Endothelial cell of umbilical vein (primary cell): ENCODE results near the gene GSG1L. TPM values are rescaled to one million over a fixed set of nuclear protein-coding genes. Genes with fewer than 3 reads are reported as not detected.

Source experiments
- BruUV-seq: library from RNA; stranded (reverse); fragments of 400-500 nt; replicated peaks from 2 replicates; lab custom pipeline; 2021; lab: Mats Ljungman, UMichigan
- CTCF ChIA-PET: fragments of 300-600, 350-600 bp; sonication (Branson Sonifier 250); formaldehyde crosslinking; loops from one replicate; lab custom pipeline; 2021; ENCODE audit warnings: antibody characterized with exemption, inconsistent platforms; lab: Charles Lee
- POLR2A ChIA-PET: fragments of 300-600, 350-600 bp; sonication (Branson Sonifier 250); formaldehyde crosslinking; loops from one replicate; lab custom pipeline; 2021; ENCODE audit warnings: antibody characterized with exemption, inconsistent platforms; lab: Charles Lee
- DNase-seq: peaks from one replicate; pipeline ENCODE4 v3.0.0-alpha.2; 2011; ENCODE audit warnings: low read depth, low spot score
- FAIRE-seq: peaks from 2 replicates; lab custom pipeline; 2011; peaks lifted over from hg19 to GRCh38; lab: Jason Lieb, UNC
- H2AFZ ChIP-seq: 2 replicates; pipeline ENCODE4 v1.6.0; 2012; ENCODE audit warnings: low read depth, low read length, control low read depth, inconsistent platforms
- H3K27ac ChIP-seq: 2 replicates; pipeline ENCODE4 v1.5.1; 2011; ENCODE audit warnings: low read depth, mild to moderate bottlenecking, control low read depth, low read length, moderate library complexity; ENCODE audit not compliant: insufficient read depth
- H3K27me3 ChIP-seq, 2 experiments: 2 replicates each; pipeline versions ENCODE4 v1.6.0 to v1.6.1; 2011; ENCODE audit warnings: low read length in 2 of 2, mixed read lengths in 1 of 2; ENCODE audit not compliant: control insufficient read depth in 2 of 2, insufficient read depth in 2 of 2
- H3K36me3 ChIP-seq, 2 experiments: 2 replicates in 1 of 2; 3 replicates in 1 of 2; pipeline ENCODE4 v1.5.1; 2011; ENCODE audit warnings: low read length in 2 of 2, mild to moderate bottlenecking in 1 of 2, moderate library complexity in 1 of 2; ENCODE audit not compliant: control insufficient read depth in 2 of 2, insufficient read depth in 2 of 2; ENCODE audit errors: extremely low read depth in 1 of 2
- H3K4me1 ChIP-seq: 3 replicates; pipeline ENCODE4 v1.5.1; 2011; ENCODE audit warnings: mild to moderate bottlenecking, low read length; ENCODE audit not compliant: control insufficient read depth, insufficient read depth; ENCODE audit errors: extremely low read depth
- H3K4me2 ChIP-seq: 2 replicates; pipeline ENCODE4 v1.6.1; 2011; ENCODE audit warnings: low read length, control low read depth, mixed read lengths; ENCODE audit not compliant: insufficient read depth
- H3K4me3 ChIP-seq, 3 experiments: fragments of 200-600 bp in 1 of 3; sonication (generic), shearing (Covaris generic) in 1 of 3; replicated peaks in 1 of 3; 2 replicates each; pipeline ENCODE4 v1.5.1; 2011 to 2016; ENCODE audit warnings: control low read depth in 3 of 3, low read length in 3 of 3, mild to moderate bottlenecking in 2 of 3, inconsistent platforms in 1 of 3, low read depth in 1 of 3, moderate library complexity in 1 of 3; ENCODE audit not compliant: insufficient read depth in 1 of 3
- H3K79me2 ChIP-seq: 2 replicates; pipeline ENCODE4 v1.6.0; 2012; ENCODE audit warnings: low read length, inconsistent platforms; ENCODE audit not compliant: control insufficient read depth, insufficient read depth
- H3K9ac ChIP-seq: replicated peaks from 2 replicates; pipeline ENCODE3; 2011; ENCODE audit warnings: low read length, control low read depth; ENCODE audit not compliant: insufficient read depth; ENCODE audit errors: extremely low read depth
- H3K9me1 ChIP-seq: replicated peaks from 3 replicates; pipeline ENCODE4 v1.6.0; 2011; ENCODE audit warnings: mild to moderate bottlenecking, low read length; ENCODE audit not compliant: control insufficient read depth, insufficient read depth; ENCODE audit errors: extremely low read depth
- H3K9me3 ChIP-seq: replicated peaks from 2 replicates; pipeline ENCODE4 v1.5.1; 2012; ENCODE audit warnings: low read length, inconsistent platforms; ENCODE audit not compliant: control insufficient read depth, insufficient read depth
- H4K20me1 ChIP-seq: replicated peaks from 2 replicates; pipeline ENCODE3; 2011; ENCODE audit warnings: mild to moderate bottlenecking, low read length; ENCODE audit not compliant: control insufficient read depth, insufficient read depth; ENCODE audit errors: extremely low read depth
- EZH2 ChIP-seq: IDR thresholded peaks from 2 replicates; pipeline ENCODE4 v1.6.1; 2012; ENCODE audit warnings: borderline replicate concordance, low read depth, mild to moderate bottlenecking, moderate library complexity, low read length, inconsistent platforms; ENCODE audit not compliant: severe bottlenecking
- FOS ChIP-seq: IDR thresholded peaks from 2 replicates; pipeline ENCODE4 v1.6.1; 2011; ENCODE audit warnings: mild to moderate bottlenecking, low read length, moderate library complexity, borderline replicate concordance; ENCODE audit not compliant: insufficient read depth
- GATA2 ChIP-seq: IDR thresholded peaks from 2 replicates; pipeline ENCODE4 v1.7.0; 2011; ENCODE audit warnings: low read depth, mild to moderate bottlenecking, moderate library complexity, mixed read lengths, low read length; ENCODE audit not compliant: insufficient read length, insufficient read depth
- JUN ChIP-seq: IDR thresholded peaks from 2 replicates; pipeline ENCODE4 v1.6.1; 2011; ENCODE audit warnings: borderline replicate concordance, low read depth; ENCODE audit not compliant: insufficient read length, insufficient read depth
- MYC ChIP-seq: IDR thresholded peaks from one replicate; pipeline ENCODE4 v1.6.1; 2011; ENCODE audit warnings: mild to moderate bottlenecking, low read depth, low read length
- POLR2A ChIP-seq: IDR thresholded peaks from 2 replicates; pipeline ENCODE4 v1.6.1; 2012; ENCODE audit warnings: low read depth, mild to moderate bottlenecking, control low read depth, low read length
- POLR2AphosphoS5 ChIP-seq: IDR thresholded peaks from 2 replicates; pipeline ENCODE4 v1.6.1; 2012; ENCODE audit warnings: low read depth, mild to moderate bottlenecking, control low read depth, low read length, moderate library complexity; ENCODE audit not compliant: insufficient read depth
- dilution Hi-C: fragments of 300-500 bp; cut with MboI; formaldehyde crosslinking; loops from one replicate; pipeline ENCODE4 v1.15.0; 2019; ENCODE audit warnings: low sequenced_read_pairs; ENCODE audit not compliant: extremely low pct_ligation_motif_present
- intact Hi-C: fragments of 100-400 bp; cut with micrococcal nuclease; formaldehyde crosslinking; loops from one replicate; pipeline ENCODE4 v1.10.0; 2022
- polyA plus RNA-seq, 4 experiments: library from polyadenylated mRNA; depleted of rRNA in 3 of 4; stranded (reverse) in 3 of 4; unstranded in 1 of 4; fragments of >200 nt; gene quantifications; 2 replicates each; pipeline versions ENCODE4 v1.2.1 to v1.2.3, GENCODE V29; 2011 to 2012; ENCODE audit warnings: missing spikeins in 1 of 4
- total RNA-seq: library from RNA; stranded (reverse); gene quantifications from 2 replicates; pipeline ENCODE4 v1.2.3, GENCODE V29; 2021
- TF ChIP-seq, protein P1 (sequence below): IDR thresholded peaks from 2 replicates; pipeline ENCODE4 v1.6.1; 2011; ENCODE audit not compliant: insufficient read depth, insufficient read length
- TF ChIP-seq, protein P2 (sequence below), 2 donors: IDR thresholded peaks; 1 replicate in 1 of 2; 2 replicates in 1 of 2; pipeline ENCODE4 v1.5.1; 2011; ENCODE audit warnings: low read length in 2 of 2, mild to moderate bottlenecking in 2 of 2, moderate library complexity in 2 of 2, control low read depth in 1 of 2, inconsistent platforms in 1 of 2, low read depth in 1 of 2; ENCODE audit not compliant: insufficient read depth in 1 of 2; ENCODE audit errors: extremely low read depth in 1 of 2

Gene GSG1L
- total and polyA plus RNA-seq, 2 donors (not counting 3 experiments of a cell fraction or from before 2014, with no cell fraction given), result 0.06 TPM; not detected in 1

DNA sequence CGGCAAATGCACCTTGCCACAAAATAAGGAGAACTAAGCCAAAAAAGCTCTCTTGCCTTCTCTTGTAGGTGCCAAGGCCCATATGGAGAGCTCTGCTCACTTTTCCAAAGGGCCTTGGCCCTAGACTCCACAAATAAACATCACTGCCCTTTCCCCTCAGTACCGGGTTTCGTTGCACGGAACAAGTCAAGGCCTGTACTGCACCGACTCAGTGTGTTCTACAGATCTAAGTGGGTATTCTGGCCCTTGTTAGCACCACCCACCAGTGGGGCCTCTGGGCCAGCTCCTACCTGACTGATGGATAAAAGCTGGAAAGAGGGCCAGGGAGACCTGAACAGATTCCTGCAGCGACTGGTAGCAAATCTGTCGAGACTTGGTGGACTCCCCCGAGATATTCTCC lies 43.7 kb upstream of the GSG1L start:
- POLR2A ChIA-PET, result no interaction called here
- Histone ChIP-seq H3K27me3 (no peaks in the 10 kb centered on the region), H3K36me3 (peaks cover 21 to 65% of the 10 kb centered on the region in 2 experiments), H3K9me1 (no peaks in the 10 kb centered on the region), H3K27ac (no peak overlapping the region), H3K9me3 (no peaks in the 10 kb centered on the region), H2AFZ (no peak overlapping the region), H3K79me2 (peaks cover 3% of the 10 kb centered on the region), H3K4me3 (no peak overlapping the region), H3K9ac (no peak overlapping the region), H4K20me1 (no peaks in the 10 kb centered on the region), H3K4me1 (no peaks in the 10 kb centered on the region), H3K4me2 (no peak overlapping the region)
- CTCF ChIA-PET, result no interaction called here
- FAIRE-seq (no peak), DNase-seq (no peak)
- dilution Hi-C loops (no loop called here), intact Hi-C loops (no loop called here)
- TF ChIP-seq, protein P1, sequence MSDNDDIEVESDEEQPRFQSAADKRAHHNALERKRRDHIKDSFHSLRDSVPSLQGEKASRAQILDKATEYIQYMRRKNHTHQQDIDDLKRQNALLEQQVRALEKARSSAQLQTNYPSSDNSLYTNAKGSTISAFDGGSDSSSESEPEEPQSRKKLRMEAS, result no peak
- no peak for TF ChIP-seq JUN
- TF ChIP-seq EZH2, result no peak
- no peak for TF ChIP-seq FOS
- no TSS peak for BruUV-seq

DNA sequence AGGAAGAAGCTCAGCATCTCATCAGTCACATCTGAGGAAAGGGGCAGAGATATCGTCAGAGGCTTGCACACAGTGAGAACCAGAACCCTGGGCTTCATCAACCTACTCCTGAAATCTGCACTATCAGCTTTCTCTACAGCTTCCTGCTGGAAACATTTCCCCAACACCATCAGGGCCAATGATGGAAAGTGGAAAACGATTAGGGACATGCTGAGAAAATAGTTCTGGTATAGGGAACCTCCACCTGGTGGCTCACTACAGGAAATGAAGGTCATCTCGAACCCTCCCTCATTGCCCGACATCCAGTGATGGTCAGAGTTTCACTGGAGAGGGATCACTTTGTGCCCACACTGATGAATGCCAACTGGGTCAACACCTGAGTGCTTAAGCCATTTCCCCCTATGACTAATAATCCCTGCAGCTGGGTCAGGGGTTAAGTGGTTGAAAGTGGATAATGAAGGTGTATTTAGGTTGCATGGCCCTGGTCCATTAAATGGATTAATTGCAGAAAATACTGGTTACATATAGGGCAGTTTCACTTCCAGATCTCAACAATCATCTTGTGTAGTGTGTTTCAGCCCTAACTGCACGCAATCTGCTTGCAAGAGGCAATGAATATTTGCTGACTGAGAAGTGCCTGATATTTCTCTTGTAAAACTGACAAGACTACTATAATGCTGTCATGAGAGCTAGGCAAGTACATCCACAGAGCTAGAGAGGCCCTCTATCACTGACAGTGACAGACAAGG lies 43.1 kb upstream of the GSG1L start:
- H2AFZ ChIP-seq, result no peak overlapping the region
- FAIRE-seq (no peak), DNase-seq (no peak)
- TF ChIP-seq POLR2AphosphoS5 (no peak), GATA2 (no peak), JUN (no peak), MYC (no peak), EZH2 (no peak), POLR2A (no peak)
- TF ChIP-seq, protein P1, result no peak
- TF ChIP-seq, protein P2, sequence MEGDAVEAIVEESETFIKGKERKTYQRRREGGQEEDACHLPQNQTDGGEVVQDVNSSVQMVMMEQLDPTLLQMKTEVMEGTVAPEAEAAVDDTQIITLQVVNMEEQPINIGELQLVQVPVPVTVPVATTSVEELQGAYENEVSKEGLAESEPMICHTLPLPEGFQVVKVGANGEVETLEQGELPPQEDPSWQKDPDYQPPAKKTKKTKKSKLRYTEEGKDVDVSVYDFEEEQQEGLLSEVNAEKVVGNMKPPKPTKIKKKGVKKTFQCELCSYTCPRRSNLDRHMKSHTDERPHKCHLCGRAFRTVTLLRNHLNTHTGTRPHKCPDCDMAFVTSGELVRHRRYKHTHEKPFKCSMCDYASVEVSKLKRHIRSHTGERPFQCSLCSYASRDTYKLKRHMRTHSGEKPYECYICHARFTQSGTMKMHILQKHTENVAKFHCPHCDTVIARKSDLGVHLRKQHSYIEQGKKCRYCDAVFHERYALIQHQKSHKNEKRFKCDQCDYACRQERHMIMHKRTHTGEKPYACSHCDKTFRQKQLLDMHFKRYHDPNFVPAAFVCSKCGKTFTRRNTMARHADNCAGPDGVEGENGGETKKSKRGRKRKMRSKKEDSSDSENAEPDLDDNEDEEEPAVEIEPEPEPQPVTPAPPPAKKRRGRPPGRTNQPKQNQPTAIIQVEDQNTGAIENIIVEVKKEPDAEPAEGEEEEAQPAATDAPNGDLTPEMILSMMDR (IDR thresholded peaks at IDR 0.05; ENCODE audit: extremely low read depth in 1 of 2, insufficient read depth in 1 of 2, low read depth in 1 of 2, low read length in 2 of 2), result no peak
- no peaks in the 10 kb centered on the region for H3K4me1 ChIP-seq
- POLR2A ChIA-PET, result no interaction called here
- no peak overlapping the region for H3K4me2 ChIP-seq
- H3K36me3 ChIP-seq, result peaks cover 21 to 65% of the 10 kb centered on the region in 2 experiments
- dilution Hi-C loops (no loop called here), intact Hi-C loops (no loop called here)
- no peaks in the 10 kb centered on the region for H4K20me1 ChIP-seq
- no TSS peak for BruUV-seq
- CTCF ChIA-PET, result no interaction called here
- no peaks in the 10 kb centered on the region for H3K9me1 ChIP-seq
- H3K27me3 ChIP-seq, result no peaks in the 10 kb centered on the region
- no peak overlapping the region for H3K4me3 ChIP-seq
- H3K9ac ChIP-seq, result no peak overlapping the region
- no peak overlapping the region for H3K27ac ChIP-seq
- H3K9me3 ChIP-seq, result no peaks in the 10 kb centered on the region
- peaks cover 3% of the 10 kb centered on the region for H3K79me2 ChIP-seq
